Upper lobe of left lung (tissue), 4 donors: Measurements from ENCODE around the gene MTCP1.

Experiments
- EP300 ChIP-seq, 4 donors: sonication (generic); formaldehyde crosslinking; IDR thresholded peaks; one replicate each; pipeline ENCODE4 v1.5.1; 2017; ENCODE audit warnings: antibody characterized with exemption in 4 of 4, control low read depth in 2 of 4
- TF ChIP-seq, protein P1 (sequence below), 6 experiments: fragments of 450-650 bp in 4 of 6; fragments of 200-600 bp in 2 of 6; sonication (generic) in 2 of 6; IDR thresholded peaks; one replicate each; pipeline ENCODE4 v1.5.1; 2016 to 2019; ENCODE audit warnings: antibody characterized with exemption in 6 of 6

DNA sequence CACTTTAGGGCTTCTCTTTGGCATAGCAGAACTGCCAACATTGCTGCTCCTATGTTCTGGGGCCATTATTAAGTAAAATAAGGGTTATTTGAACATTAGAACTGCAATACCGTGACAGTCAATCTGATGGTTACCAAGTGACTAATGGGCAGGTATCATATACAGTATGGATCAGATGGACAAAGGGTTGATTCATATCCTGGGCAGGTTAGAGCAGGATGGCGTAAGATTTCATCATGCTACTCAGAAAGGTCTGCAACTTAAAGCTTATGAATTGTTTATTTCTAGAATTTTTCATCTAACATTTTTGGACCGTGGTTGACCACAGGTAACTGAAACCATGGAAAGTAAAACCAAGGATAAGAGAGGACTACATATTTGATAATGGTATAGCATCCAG is 41.2 kb upstream of the MTCP1 start:
- TF ChIP-seq, protein P1, sequence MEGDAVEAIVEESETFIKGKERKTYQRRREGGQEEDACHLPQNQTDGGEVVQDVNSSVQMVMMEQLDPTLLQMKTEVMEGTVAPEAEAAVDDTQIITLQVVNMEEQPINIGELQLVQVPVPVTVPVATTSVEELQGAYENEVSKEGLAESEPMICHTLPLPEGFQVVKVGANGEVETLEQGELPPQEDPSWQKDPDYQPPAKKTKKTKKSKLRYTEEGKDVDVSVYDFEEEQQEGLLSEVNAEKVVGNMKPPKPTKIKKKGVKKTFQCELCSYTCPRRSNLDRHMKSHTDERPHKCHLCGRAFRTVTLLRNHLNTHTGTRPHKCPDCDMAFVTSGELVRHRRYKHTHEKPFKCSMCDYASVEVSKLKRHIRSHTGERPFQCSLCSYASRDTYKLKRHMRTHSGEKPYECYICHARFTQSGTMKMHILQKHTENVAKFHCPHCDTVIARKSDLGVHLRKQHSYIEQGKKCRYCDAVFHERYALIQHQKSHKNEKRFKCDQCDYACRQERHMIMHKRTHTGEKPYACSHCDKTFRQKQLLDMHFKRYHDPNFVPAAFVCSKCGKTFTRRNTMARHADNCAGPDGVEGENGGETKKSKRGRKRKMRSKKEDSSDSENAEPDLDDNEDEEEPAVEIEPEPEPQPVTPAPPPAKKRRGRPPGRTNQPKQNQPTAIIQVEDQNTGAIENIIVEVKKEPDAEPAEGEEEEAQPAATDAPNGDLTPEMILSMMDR (IDR thresholded peaks at IDR 0.05): no peak
- TF ChIP-seq EP300 (IDR thresholded peaks at IDR 0.05): no peak
